Upper lobe of right lung (tissue), 1 donor: Measurements from ENCODE around the gene B9D2. TPM values are rescaled to one million over a fixed set of nuclear protein-coding genes. Genes with fewer than 3 reads are reported as not detected.

Experiments used
- ATAC-seq: fragments of 200-7000 bp; cut with Tn5 transposase; one replicate; pipeline ENCODE4 v1.9.1; 2020; ENCODE audit warnings: mild to moderate bottlenecking, moderate library complexity
- DNase-seq: peaks from one replicate; pipeline ENCODE4 v3.0.0-alpha.2; 2020
- H3K27ac ChIP-seq: fragments of 200-600 bp; one replicate; pipeline ENCODE4 v1.8.0; 2022
- H3K27me3 ChIP-seq: fragments of 200-600 bp; one replicate; pipeline ENCODE4 v1.8.0; 2022; ENCODE audit warnings: mild to moderate bottlenecking
- H3K36me3 ChIP-seq: fragments of 200-600 bp; one replicate; pipeline ENCODE4 v1.8.0; 2022
- H3K4me1 ChIP-seq: fragments of 200-600 bp; one replicate; pipeline ENCODE4 v1.8.0; 2022
- H3K4me3 ChIP-seq: fragments of 200-600 bp; one replicate; pipeline ENCODE4 v1.8.0; 2022; ENCODE audit warnings: mild to moderate bottlenecking
- H3K9me3 ChIP-seq: fragments of 200-600 bp; one replicate; pipeline ENCODE4 v1.8.0; 2022
- intact Hi-C: fragments of 100-400 bp; cut with DNase I; formaldehyde crosslinking; loops from one replicate; pipeline ENCODE4 v1.11.0; 2022
- total RNA-seq: library from RNA; stranded (reverse); fragmentation: NEBNext Ultra II Directional; extraction: Animal tissue kit (Norgen Biotek cat#: 25700); gene quantifications from one replicate; pipeline ENCODE4 v1.2.1, GENCODE V29; 2021
- TF ChIP-seq, protein P1 (sequence below): fragments of 200-600 bp; IDR thresholded peaks from one replicate; pipeline ENCODE4 v1.8.0; 2022; ENCODE audit warnings: antibody characterized with exemption
- donor health status: DM: no; HTN: yes; CAD: no; lungs with severe emphysema.

B9D2 gene
- total RNA-seq, 1 donor from 2014 or later: 5.5 TPM

DNA sequence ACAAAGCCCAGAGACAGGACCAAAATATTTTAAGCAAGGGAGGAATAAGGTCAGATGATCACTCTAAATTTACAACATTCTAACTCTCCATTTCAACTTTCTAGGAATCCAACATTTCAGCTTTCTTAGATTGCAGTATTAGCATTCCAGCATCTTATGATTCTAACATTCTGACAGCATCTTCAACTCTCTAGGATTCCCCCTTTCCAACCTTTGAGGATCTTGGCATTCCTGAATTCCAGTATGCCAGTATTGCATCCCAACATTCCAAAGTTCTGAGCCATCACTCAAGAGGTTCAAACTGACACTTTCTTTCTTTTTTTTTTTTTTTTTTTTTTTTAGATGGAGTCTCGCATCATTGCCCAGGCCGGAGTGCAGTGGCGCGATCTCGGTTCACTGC, 24.0 kb downstream of the B9D2 start:
- intact Hi-C loops: no loop called here
- ATAC-seq: no peak
- no peaks in the 10 kb centered on the region for H3K27me3 ChIP-seq
- DNase-seq: no peak
- no peaks in the 10 kb centered on the region for H3K4me1 ChIP-seq
- no peak overlapping the region for H3K4me3 ChIP-seq
- H3K9me3 ChIP-seq: no peaks in the 10 kb centered on the region
- TF ChIP-seq, protein P1, sequence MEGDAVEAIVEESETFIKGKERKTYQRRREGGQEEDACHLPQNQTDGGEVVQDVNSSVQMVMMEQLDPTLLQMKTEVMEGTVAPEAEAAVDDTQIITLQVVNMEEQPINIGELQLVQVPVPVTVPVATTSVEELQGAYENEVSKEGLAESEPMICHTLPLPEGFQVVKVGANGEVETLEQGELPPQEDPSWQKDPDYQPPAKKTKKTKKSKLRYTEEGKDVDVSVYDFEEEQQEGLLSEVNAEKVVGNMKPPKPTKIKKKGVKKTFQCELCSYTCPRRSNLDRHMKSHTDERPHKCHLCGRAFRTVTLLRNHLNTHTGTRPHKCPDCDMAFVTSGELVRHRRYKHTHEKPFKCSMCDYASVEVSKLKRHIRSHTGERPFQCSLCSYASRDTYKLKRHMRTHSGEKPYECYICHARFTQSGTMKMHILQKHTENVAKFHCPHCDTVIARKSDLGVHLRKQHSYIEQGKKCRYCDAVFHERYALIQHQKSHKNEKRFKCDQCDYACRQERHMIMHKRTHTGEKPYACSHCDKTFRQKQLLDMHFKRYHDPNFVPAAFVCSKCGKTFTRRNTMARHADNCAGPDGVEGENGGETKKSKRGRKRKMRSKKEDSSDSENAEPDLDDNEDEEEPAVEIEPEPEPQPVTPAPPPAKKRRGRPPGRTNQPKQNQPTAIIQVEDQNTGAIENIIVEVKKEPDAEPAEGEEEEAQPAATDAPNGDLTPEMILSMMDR: no peak
- no peak overlapping the region for H3K27ac ChIP-seq
- peaks cover 71% of the 10 kb centered on the region for H3K36me3 ChIP-seq

DNA sequence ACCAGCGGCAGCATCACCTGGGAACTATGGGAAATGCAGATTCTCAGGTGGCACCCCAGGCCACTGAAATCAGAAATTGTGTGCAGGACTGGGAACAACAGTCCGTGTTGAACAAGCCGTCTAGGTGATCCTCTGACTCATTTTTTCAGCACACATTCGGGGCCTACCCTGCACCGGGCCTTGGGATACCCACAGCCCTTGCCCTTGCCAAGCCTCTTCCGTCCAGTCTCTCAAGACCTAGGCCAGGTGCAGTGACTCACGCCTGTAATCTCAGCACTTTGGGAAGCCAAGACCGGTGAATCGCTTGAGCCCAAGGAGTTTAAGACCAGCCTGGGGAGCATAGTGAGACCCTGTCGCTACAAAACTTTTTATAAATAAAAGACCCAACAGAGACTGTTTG, 28.5 kb downstream of the B9D2 start:
- H3K4me1 ChIP-seq: no peaks in the 10 kb centered on the region
- no peaks in the 10 kb centered on the region for H3K27me3 ChIP-seq
- no peak for DNase-seq
- TF ChIP-seq, protein P1: no peak
- H3K36me3 ChIP-seq: peaks cover 81% of the 10 kb centered on the region
- no peak overlapping the region for H3K27ac ChIP-seq
- H3K9me3 ChIP-seq: no peaks in the 10 kb centered on the region
- intact Hi-C loops: no loop called here
- no peak overlapping the region for H3K4me3 ChIP-seq
- no peak for ATAC-seq

DNA sequence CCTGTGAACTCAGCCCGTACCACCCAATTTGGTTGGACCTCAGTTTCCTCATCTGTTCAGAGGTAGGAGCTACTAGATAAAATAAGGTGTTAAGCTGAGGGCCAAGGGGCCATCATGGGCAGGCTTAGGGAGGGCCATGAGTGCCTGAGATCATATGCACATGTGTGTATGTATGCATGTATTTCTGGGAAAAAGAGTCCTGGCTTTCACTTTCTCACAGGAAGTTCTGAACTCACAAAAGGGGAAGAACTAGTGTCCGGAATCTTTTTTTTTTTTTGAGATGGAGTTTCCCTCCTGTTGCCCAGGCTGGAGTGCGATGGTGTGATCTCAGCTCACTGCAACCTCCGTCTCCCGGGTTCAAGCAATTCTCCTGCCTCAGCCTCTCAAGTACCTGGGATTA, 29.2 kb downstream of the B9D2 start:
- intact Hi-C loops: no loop called here

DNA sequence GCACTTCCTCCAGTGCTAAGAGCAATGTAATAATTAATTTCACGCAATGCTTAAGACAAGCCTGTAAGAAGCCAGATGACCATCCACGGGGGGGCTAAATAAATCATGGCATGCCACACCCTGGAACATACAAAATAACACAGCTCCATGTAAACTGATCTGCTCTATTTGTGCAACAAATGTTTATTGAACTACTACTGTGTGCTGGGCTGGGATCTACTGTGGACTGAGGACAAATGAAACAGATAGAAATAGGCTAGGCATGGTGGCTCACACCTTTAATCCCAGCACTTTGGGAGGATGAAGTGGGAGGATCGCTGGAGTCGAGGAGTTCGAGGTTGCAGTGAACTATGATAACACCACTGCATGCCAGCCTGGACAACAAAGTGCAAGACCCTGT, 31.5 kb downstream of the B9D2 start:
- Histone ChIP-seq H3K27ac (no peak overlapping the region), H3K9me3 (no peaks in the 10 kb centered on the region), H3K4me1 (peaks cover 29% of the 10 kb centered on the region), H3K36me3 (peaks cover 70% of the 10 kb centered on the region), H3K4me3 (no peak overlapping the region), H3K27me3 (no peaks in the 10 kb centered on the region)
- no peak for DNase-seq
- TF ChIP-seq, protein P1: no peak
- intact Hi-C loops: no loop called here
- no peak for ATAC-seq

More for the DNA sequence above, 29.2 kb downstream of the B9D2 start:
- Histone ChIP-seq H3K27ac (peak overlapping the region; percentile 58), H3K36me3 (peaks cover 82% of the 10 kb centered on the region), H3K9me3 (no peaks in the 10 kb centered on the region), H3K4me1 (peaks cover 6% of the 10 kb centered on the region), H3K27me3 (no peaks in the 10 kb centered on the region), H3K4me3 (no peak overlapping the region)
- ATAC-seq (peak; percentile 79), DNase-seq (no peak)
- TF ChIP-seq, protein P1: no peak

DNA sequence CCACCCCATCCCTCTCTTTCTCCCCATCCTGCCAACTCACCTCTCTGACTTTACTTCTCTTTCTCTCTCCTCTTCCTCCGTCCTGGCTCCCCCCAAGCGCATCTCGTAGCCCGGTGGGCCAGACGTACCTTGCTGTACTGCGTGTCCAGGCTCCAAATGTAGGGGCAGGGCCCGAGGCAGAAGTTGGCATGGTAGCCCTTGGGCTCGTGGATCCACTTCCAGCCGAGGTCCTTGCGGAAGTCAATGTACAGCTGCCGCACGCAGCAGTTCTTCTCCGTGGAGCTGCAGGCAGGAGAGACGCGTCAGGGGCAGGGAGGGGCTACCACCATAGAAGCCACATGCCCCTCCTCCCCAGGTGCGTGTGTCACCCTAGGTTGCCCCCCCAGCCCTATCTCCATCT, 31.9 kb downstream of the B9D2 start:
- TF ChIP-seq, protein P1: no peak
- intact Hi-C loops: no loop called here
- ATAC-seq: no peak
- Histone ChIP-seq H3K4me1 (peaks cover 34% of the 10 kb centered on the region), H3K9me3 (no peaks in the 10 kb centered on the region), H3K27me3 (no peaks in the 10 kb centered on the region), H3K27ac (no peak overlapping the region), H3K36me3 (peaks cover 65% of the 10 kb centered on the region), H3K4me3 (no peak overlapping the region)
- no peak for DNase-seq
